ENCODE measurements around the gene TEX264. TPM values are rescaled to one million over a fixed set of nuclear protein-coding genes. Genes with fewer than 3 reads are reported as not detected.

Gene TEX264
- total RNA-seq, 4 donors from 2014 or later = 74.3 to 135 (median 122) TPM

- peak; percentile 66 to 68 for DNase-seq
- H3K27ac ChIP-seq = no peak overlapping the region
- intact Hi-C loops (cut with DNase I) = no loop called here
- no peak overlapping the region for H3K4me3 ChIP-seq (replicated peaks in 1 of 3)
- no peaks in the 10 kb centered on the region for H3K27me3 ChIP-seq
- TF ChIP-seq POLR2A (IDR thresholded peaks at IDR 0.05) = no peak
- H3K9me3 ChIP-seq = no peaks in the 10 kb centered on the region
- WGBS, 2 donors = 26 to 35% methylated on average over 2 of the region's 2 CpGs
- H3K36me3 ChIP-seq = no peaks in the 10 kb centered on the region
- peaks cover 14 to 62% of the 10 kb centered on the region in 2 donors for H3K4me1 ChIP-seq
Observed at GRCh38 chr3:51675201-51675611, 4.2 kb downstream of the TEX264 start.

GRCh38 chr3:51676102-51676640 is 5.1 kb downstream of the TEX264 start:
- Histone ChIP-seq H3K36me3 (no peaks in the 10 kb centered on the region), H3K4me3 (replicated peaks in 1 of 3) (no peak overlapping the region), H3K27ac (no peak overlapping the region), H3K4me1 (peaks cover 9 to 65% of the 10 kb centered on the region in 2 donors), H3K27me3 (no peaks in the 10 kb centered on the region), H3K9me3 (no peaks in the 10 kb centered on the region)
- 92 to 100% methylated on average over 3 of the region's 3 CpGs for WGBS, 2 donors
- no peak for DNase-seq
- TF ChIP-seq CTCF (IDR thresholded peaks at IDR 0.05) = no peak
- TF ChIP-seq POLR2A (IDR thresholded peaks at IDR 0.05) = no peak
- intact Hi-C loops (cut with DNase I) = no loop called here

DNA sequence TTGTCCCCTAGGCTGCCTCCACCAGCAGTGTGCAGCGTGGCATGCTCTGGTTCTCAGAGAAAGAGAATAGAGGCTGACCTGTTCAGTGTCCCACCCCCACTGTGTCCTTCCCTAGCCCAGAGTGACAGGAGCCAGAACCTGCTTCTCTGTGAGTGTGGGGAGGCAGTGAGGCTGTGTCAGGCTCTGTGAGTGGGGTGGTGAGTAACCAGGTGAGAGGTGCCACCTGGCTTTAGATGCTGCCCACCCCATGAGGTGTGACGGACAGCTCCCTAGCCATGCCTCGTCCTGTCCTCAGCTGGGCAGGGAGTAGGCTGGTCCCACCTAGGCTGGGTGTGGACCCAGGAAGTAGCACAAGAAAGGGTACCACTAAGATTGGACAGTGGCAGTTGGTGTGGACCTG is 6.3 kb downstream of the TEX264 start:
- H3K4me1 ChIP-seq = peaks cover 3 to 72% of the 10 kb centered on the region in 2 donors
- TF ChIP-seq CTCF (IDR thresholded peaks at IDR 0.05) = no peak
- no peak for TF ChIP-seq POLR2A (IDR thresholded peaks at IDR 0.05)
- H3K4me3 ChIP-seq (replicated peaks in 1 of 3) = no peak overlapping the region
- DNase-seq = no peak
- H3K9me3 ChIP-seq = no peaks in the 10 kb centered on the region
- intact Hi-C loops (cut with DNase I) = no loop called here
- H3K27me3 ChIP-seq = no peaks in the 10 kb centered on the region
- H3K27ac ChIP-seq = no peak overlapping the region
- 92 to 93% methylated on average over 2 to 3 of the region's 3 CpGs for WGBS, 2 donors
- no peaks in the 10 kb centered on the region for H3K36me3 ChIP-seq

- TF ChIP-seq CTCF (IDR thresholded peaks at IDR 0.05) (no peak), POLR2A (IDR thresholded peaks at IDR 0.05) (no peak)
- H3K27ac ChIP-seq = no peak overlapping the region
- H3K27me3 ChIP-seq = no peaks in the 10 kb centered on the region
- DNase-seq = no peak
- H3K36me3 ChIP-seq = no peaks in the 10 kb centered on the region
- no CpG with 5 or more reads among the region's 1 CpG for WGBS, 2 donors
- intact Hi-C loops (cut with DNase I) = no loop called here
- no peak overlapping the region for H3K4me3 ChIP-seq (replicated peaks in 1 of 3)
- H3K9me3 ChIP-seq = no peaks in the 10 kb centered on the region
- H3K4me1 ChIP-seq = peaks cover 0 to 66% of the 10 kb centered on the region in 2 donors
Observed at GRCh38 chr3:51678186-51678585, 7.1 kb downstream of the TEX264 start.

DNA sequence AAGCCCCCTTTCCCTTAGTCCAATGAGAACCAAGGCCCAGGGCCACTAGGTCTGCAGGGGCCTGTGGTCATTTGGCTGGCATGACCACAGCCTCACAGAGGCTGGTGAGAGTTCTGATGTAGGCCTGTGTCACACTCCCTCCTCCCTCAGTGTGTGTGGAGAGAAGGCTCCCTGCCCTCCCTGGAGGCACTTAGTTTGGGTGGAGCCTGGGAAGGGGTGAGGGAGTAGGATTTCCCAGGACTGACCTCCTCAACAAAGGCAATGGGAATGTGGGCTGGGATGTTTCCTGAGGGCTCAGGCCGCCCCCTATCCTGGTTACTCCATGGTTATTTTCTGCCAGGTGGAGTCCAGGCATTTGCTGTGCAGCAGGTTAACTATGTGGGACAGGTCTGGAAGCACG is 7.6 kb downstream of the TEX264 start:
- Histone ChIP-seq H3K9me3 (no peaks in the 10 kb centered on the region), H3K27me3 (no peaks in the 10 kb centered on the region), H3K36me3 (no peaks in the 10 kb centered on the region), H3K27ac (no peak overlapping the region), H3K4me3 (replicated peaks in 1 of 3) (no peak overlapping the region), H3K4me1 (peaks cover 0 to 61% of the 10 kb centered on the region in 2 donors)
- intact Hi-C loops (cut with DNase I) = no loop called here
- no peak for DNase-seq
- TF ChIP-seq CTCF (IDR thresholded peaks at IDR 0.05) (no peak), POLR2A (IDR thresholded peaks at IDR 0.05) (no peak)
- 83 to 94% methylated on average over 2 of the region's 2 CpGs for WGBS, 2 donors
